SIG-M5 treated with dmso at 0.1 percent for 504 hours (cell line): ENCODE data around the gene PIGZ.

Experiments used
- DNase-seq: peaks from one replicate; lab custom pipeline; 2025; ENCODE audit not compliant: unreplicated experiment; lab: John Stamatoyannopoulos, UW

PIGZ gene

GRCh38 chr3:196916221-196916620 is 52.4 kb downstream of the PIGZ start:
- DNase-seq: no peak

- no peak for DNase-seq
Observed at GRCh38 chr3:196915375-196915774, 53.3 kb downstream of the PIGZ start.

GRCh38 chr3:196914866-196915265 is 53.8 kb downstream of the PIGZ start:
- DNase-seq: no peak

- DNase-seq: no peak
Observed at GRCh38 chr3:196903740-196904139, 64.9 kb downstream of the PIGZ start.

- DNase-seq: no peak
Observed at GRCh38 chr3:196902296-196902695, 66.3 kb downstream of the PIGZ start.

GRCh38 chr3:196901768-196902167 is 66.9 kb downstream of the PIGZ start:
- no peak for DNase-seq
